22Rv1 (cell line): ENCODE results near the gene ARAP1.

Experiments used
- CTCF ChIP-seq: fragments of 450-650 bp; IDR thresholded peaks from 2 replicates; pipeline ENCODE4 v1.5.1; 2017; ENCODE audit warnings: mild to moderate bottlenecking
- ZFX ChIP-seq: fragments of 450-650 bp; IDR thresholded peaks from 2 replicates; pipeline ENCODE4 v1.6.1; 2017; ENCODE audit warnings: antibody characterized with exemption, borderline replicate concordance

GRCh38 chr11:72678524-72678923 lies 73.7 kb downstream of the ARAP1 start:
- TF ChIP-seq CTCF (no peak), ZFX (no peak)
